Activated B cell treated with CpG ODN at 0.5 μM for 24 hours (primary cell): ENCODE data around the gene AGAP1. TPM values are rescaled to one million over a fixed set of nuclear protein-coding genes. Genes with fewer than 3 reads are reported as not detected.

Source experiments
- ATAC-seq: fragments of 200-7000 bp; cut with Tn5 transposase; one replicate; pipeline ENCODE4 v1.10.0; 2021; ENCODE audit warnings: low read depth, mild to moderate bottlenecking, moderate library complexity
- CTCF ChIA-PET: fragments of 350-600 bp; sonication (Branson Sonifier 250); formaldehyde crosslinking; loops from one replicate; lab custom pipeline; 2021; ENCODE audit warnings: antibody characterized with exemption; lab: Charles Lee
- POLR2A ChIA-PET: fragments of 350-600 bp; sonication (Branson Sonifier 250); formaldehyde crosslinking; loops from one replicate; lab custom pipeline; 2021; ENCODE audit warnings: antibody characterized with exemption; lab: Charles Lee
- DNase-seq: peaks from one replicate; pipeline ENCODE4 v3.0.0; 2022
- H3K27ac Mint-ChIP-seq: one replicate; pipeline ENCODE4 v1.8.0; 2020; ENCODE audit warnings: mixed read lengths
- H3K27me3 Mint-ChIP-seq: one replicate; pipeline ENCODE4 v1.8.0; 2021; ENCODE audit warnings: mixed read lengths
- H3K36me3 Mint-ChIP-seq: one replicate; pipeline ENCODE4 v1.8.0; 2021; ENCODE audit warnings: low read depth, mixed read lengths
- H3K4me1 Mint-ChIP-seq: one replicate; pipeline ENCODE4 v1.8.0; 2021; ENCODE audit warnings: mixed read lengths
- H3K4me3 Mint-ChIP-seq: one replicate; pipeline ENCODE4 v1.8.0; 2020; ENCODE audit warnings: mild to moderate bottlenecking, mixed read lengths
- H3K9me3 Mint-ChIP-seq: one replicate; pipeline ENCODE4 v1.8.0; 2020; ENCODE audit warnings: mixed read lengths
- intact Hi-C: fragments of 100-400 bp; cut with micrococcal nuclease; formaldehyde crosslinking; loops from one replicate; pipeline ENCODE4 v1.15.1; 2024
- total RNA-seq: library from RNA; stranded (reverse); gene quantifications from 2 replicates; pipeline ENCODE4 v1.2.3, GENCODE V29; 2022
- TF ChIP-seq, protein P1 (sequence below): fragments of 200-600 bp; IDR thresholded peaks from one replicate; pipeline ENCODE4 v1.8.0; 2022; ENCODE audit warnings: antibody characterized with exemption, mild to moderate bottlenecking

AGAP1 gene
- total RNA-seq, 1 donor from 2014 or later: not detected

DNA sequence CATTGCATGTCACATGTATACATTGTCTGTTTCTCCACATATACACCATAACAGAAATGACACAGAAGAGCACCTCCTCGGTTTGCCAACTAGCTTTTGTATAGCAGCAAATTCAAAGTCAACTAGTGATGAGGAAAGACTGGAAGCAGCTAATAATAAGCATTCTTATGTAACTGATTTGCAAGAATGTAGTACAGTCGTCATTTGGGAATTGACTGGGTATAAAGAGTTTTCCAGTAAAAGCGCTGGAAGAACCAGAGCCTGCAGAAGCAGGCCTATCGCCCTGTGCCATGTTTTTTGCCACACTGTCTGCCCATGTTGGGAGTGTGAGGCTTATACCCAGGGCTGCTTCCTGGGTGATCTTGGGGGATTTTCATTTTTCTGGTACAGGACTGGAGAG lies 363.8 kb downstream of the AGAP1 start:
- CTCF ChIA-PET: no interaction called here
- Mint-ChIP-seq H3K4me3 (no peak overlapping the region), H3K4me1 (no peaks in the 10 kb centered on the region), H3K27ac (no peak overlapping the region), H3K9me3 (no peaks in the 10 kb centered on the region), H3K27me3 (peaks cover 4% of the 10 kb centered on the region), H3K36me3 (no peaks in the 10 kb centered on the region)
- intact Hi-C loops: no loop called here
- ATAC-seq (no peak), DNase-seq (no peak)
- TF ChIP-seq, protein P1, sequence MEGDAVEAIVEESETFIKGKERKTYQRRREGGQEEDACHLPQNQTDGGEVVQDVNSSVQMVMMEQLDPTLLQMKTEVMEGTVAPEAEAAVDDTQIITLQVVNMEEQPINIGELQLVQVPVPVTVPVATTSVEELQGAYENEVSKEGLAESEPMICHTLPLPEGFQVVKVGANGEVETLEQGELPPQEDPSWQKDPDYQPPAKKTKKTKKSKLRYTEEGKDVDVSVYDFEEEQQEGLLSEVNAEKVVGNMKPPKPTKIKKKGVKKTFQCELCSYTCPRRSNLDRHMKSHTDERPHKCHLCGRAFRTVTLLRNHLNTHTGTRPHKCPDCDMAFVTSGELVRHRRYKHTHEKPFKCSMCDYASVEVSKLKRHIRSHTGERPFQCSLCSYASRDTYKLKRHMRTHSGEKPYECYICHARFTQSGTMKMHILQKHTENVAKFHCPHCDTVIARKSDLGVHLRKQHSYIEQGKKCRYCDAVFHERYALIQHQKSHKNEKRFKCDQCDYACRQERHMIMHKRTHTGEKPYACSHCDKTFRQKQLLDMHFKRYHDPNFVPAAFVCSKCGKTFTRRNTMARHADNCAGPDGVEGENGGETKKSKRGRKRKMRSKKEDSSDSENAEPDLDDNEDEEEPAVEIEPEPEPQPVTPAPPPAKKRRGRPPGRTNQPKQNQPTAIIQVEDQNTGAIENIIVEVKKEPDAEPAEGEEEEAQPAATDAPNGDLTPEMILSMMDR: no peak
- POLR2A ChIA-PET: no interaction called here

DNA sequence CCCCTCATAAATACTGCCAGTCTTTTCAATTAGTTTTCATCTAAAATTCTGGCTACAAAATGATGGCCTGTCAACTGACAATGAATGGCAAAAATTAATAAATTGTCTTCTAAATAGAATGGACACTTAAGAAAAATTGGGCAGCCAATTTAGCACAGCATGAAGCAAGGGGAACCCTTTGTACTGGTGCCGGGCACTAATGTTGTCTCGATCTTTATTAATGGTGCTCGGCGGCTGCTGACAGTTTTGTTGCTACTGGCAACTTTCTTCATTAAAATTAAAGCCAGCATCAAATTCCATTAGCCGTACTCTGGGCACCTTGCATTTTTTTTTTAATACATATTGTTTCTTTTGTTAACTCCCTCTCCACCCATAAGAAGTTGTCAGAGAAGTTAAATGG lies 365.0 kb downstream of the AGAP1 start:
- ATAC-seq: no peak
- peaks cover 4% of the 10 kb centered on the region for H3K27me3 Mint-ChIP-seq
- H3K4me3 Mint-ChIP-seq: no peak overlapping the region
- TF ChIP-seq, protein P1: no peak
- intact Hi-C loops: no loop called here
- no peaks in the 10 kb centered on the region for H3K9me3 Mint-ChIP-seq
- ChIA-PET POLR2A (no interaction called here), CTCF (no interaction called here)
- H3K4me1 Mint-ChIP-seq: no peaks in the 10 kb centered on the region
- H3K27ac Mint-ChIP-seq: no peak overlapping the region
- no peaks in the 10 kb centered on the region for H3K36me3 Mint-ChIP-seq
- DNase-seq: no peak

DNA sequence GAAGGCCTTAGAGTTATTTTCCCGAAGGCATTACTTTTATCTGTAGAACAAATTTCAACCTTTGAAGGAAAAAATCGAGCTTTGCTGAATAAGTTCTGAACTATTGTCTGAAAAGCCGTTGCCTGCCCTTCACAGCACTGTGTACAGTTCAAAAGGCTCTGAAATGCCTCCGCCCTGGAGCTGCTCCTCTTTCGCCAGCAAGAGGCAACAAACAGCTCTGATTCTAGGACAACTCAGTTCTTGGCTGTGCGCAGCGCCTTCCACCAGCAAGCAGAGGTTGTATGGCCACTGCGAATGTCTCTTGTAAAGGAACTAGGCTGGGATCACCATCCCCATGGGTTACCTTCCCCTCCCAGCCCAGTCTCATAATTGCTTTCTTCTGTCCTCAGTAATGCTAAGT lies 365.8 kb downstream of the AGAP1 start:
- H3K27ac Mint-ChIP-seq: no peak overlapping the region
- no peaks in the 10 kb centered on the region for H3K9me3 Mint-ChIP-seq
- intact Hi-C loops: no loop called here
- H3K36me3 Mint-ChIP-seq: no peaks in the 10 kb centered on the region
- CTCF ChIA-PET: no interaction called here
- H3K4me3 Mint-ChIP-seq: no peak overlapping the region
- ATAC-seq (no peak), DNase-seq (no peak)
- no peaks in the 10 kb centered on the region for H3K4me1 Mint-ChIP-seq
- H3K27me3 Mint-ChIP-seq: peaks cover 4% of the 10 kb centered on the region
- POLR2A ChIA-PET: no interaction called here
- TF ChIP-seq, protein P1: no peak

DNA sequence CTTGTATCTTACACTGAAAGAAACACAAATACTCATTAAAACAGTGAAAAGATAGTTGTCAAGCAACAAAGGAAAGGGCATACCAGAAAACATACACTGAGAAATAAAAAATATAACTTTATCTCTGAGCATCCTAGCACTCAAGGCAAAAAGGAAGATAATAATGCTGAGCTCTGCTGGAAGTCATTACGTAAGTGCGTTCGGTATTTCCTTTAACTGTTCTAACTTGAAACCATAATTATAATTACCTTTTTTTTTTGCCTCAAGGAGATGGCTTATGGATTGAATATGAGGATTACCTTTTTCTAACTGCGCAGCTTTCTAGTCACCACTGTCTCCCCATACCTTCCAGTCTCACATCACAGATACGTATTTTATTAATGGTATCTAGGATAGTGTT lies 366.3 kb downstream of the AGAP1 start:
- Mint-ChIP-seq H3K27me3 (peaks cover 4% of the 10 kb centered on the region), H3K4me3 (no peak overlapping the region), H3K36me3 (no peaks in the 10 kb centered on the region), H3K9me3 (no peaks in the 10 kb centered on the region), H3K27ac (no peak overlapping the region), H3K4me1 (no peaks in the 10 kb centered on the region)
- TF ChIP-seq, protein P1: no peak
- ATAC-seq (no peak), DNase-seq (no peak)
- ChIA-PET POLR2A (no interaction called here), CTCF (no interaction called here)
- intact Hi-C loops: no loop called here

DNA sequence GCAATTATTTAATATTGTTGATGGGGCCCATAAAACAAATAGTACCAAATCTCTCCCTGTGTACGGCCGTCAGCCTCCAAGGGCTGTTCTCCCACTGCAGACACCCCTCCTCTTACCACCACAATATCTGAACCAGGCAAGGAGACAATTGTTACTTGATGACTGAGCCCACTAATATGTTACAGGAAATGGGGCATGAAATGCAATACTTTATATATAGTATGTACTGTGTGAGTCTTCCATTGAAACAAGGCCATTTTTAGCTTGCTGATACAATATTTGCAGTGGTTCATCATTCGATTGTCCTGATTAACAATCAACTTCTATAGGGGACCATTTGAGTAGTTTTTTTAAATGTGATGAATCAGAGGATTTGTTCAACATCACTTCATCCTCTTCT lies 367.0 kb downstream of the AGAP1 start:
- Mint-ChIP-seq H3K4me3 (no peak overlapping the region), H3K9me3 (no peaks in the 10 kb centered on the region), H3K27me3 (peaks cover 5% of the 10 kb centered on the region), H3K36me3 (no peaks in the 10 kb centered on the region), H3K4me1 (no peaks in the 10 kb centered on the region), H3K27ac (no peak overlapping the region)
- ChIA-PET CTCF (no interaction called here), POLR2A (no interaction called here)
- TF ChIP-seq, protein P1: no peak
- ATAC-seq (no peak), DNase-seq (no peak)
- intact Hi-C loops: no loop called here
